ENCODE data around the gene LRG1.
"Not testable (repeated sequence)": the region's sequence is repeated elsewhere in the genome, so short reads cannot be mapped to it uniquely, and the experiment has no call there.

The LRG1 gene

GRCh38 chr19:4528843-4529242 is 11.0 kb downstream of the LRG1 start:
- TF ChIP-seq CTCF (IDR thresholded peaks at IDR 0.05; ENCODE audit: low read depth, low read length), result no peak
- DNase-seq (ENCODE audit: extremely low read depth, low read depth), result no peak

GRCh38 chr19:4527377-4527776 is 12.5 kb downstream of the LRG1 start:
- not testable (repeated sequence) for DNase-seq (ENCODE audit: extremely low read depth, low read depth)

GRCh38 chr19:4525563-4526002 is 14.3 kb downstream of the LRG1 start:
- no peak for DNase-seq (ENCODE audit: extremely low read depth, low read depth)
- TF ChIP-seq CTCF (IDR thresholded peaks at IDR 0.05; ENCODE audit: low read depth, low read length), result no peak

- no peak for DNase-seq (ENCODE audit: extremely low read depth, low read depth)
- peak; percentile 84 for TF ChIP-seq CTCF (IDR thresholded peaks at IDR 0.05; ENCODE audit: low read depth, low read length)
These were observed 14.9 kb downstream of the LRG1 start for GRCh38 chr19:4524808-4525562.

GRCh38 chr19:4523306-4524110 is 16.3 kb downstream of the LRG1 start:
- no peak for DNase-seq (ENCODE audit: extremely low read depth, low read depth)
- TF ChIP-seq CTCF (IDR thresholded peaks at IDR 0.05; ENCODE audit: low read depth, low read length), result peak; percentile 72

- no peak for TF ChIP-seq CTCF (IDR thresholded peaks at IDR 0.05; ENCODE audit: low read depth, low read length)
- no peak for DNase-seq (ENCODE audit: extremely low read depth, low read depth)
These were observed 17.4 kb downstream of the LRG1 start for GRCh38 chr19:4522291-4523002.

GRCh38 chr19:4521888-4522242 is 18.0 kb downstream of the LRG1 start:
- no peak for DNase-seq (ENCODE audit: extremely low read depth, low read depth)
- TF ChIP-seq CTCF (IDR thresholded peaks at IDR 0.05; ENCODE audit: low read depth, low read length), result no peak

Data from AG09319 (cell line).